IPS-18a (cell line): ENCODE results near the gene STOM.

Source experiments
- H3K27ac ChIP-seq: one replicate; pipeline ENCODE4 v1.5.1; 2013; ENCODE audit warnings: low read length
- H3K27me3 ChIP-seq: one replicate; pipeline ENCODE4 v1.6.1; 2013; ENCODE audit warnings: mild to moderate bottlenecking, low read length; ENCODE audit not compliant: control insufficient read depth, insufficient read depth
- H3K36me3 ChIP-seq: one replicate; pipeline ENCODE4 v1.6.1; 2013; ENCODE audit warnings: low read depth, low read length; ENCODE audit not compliant: control insufficient read depth
- H3K4me1 ChIP-seq: one replicate; pipeline ENCODE4 v1.6.1; 2013; ENCODE audit warnings: low read depth, low read length; ENCODE audit not compliant: control insufficient read depth
- H3K4me3 ChIP-seq: one replicate; pipeline ENCODE4 v1.5.1; 2013; ENCODE audit warnings: low read length
- H3K9ac ChIP-seq: one replicate; pipeline ENCODE4 v1.6.1; 2013; ENCODE audit warnings: mild to moderate bottlenecking, low read length, moderate library complexity
- H3K9me3 ChIP-seq: one replicate; pipeline ENCODE4 v1.6.1; 2013; ENCODE audit warnings: low read depth, low read length; ENCODE audit not compliant: control insufficient read depth

The STOM gene

DNA sequence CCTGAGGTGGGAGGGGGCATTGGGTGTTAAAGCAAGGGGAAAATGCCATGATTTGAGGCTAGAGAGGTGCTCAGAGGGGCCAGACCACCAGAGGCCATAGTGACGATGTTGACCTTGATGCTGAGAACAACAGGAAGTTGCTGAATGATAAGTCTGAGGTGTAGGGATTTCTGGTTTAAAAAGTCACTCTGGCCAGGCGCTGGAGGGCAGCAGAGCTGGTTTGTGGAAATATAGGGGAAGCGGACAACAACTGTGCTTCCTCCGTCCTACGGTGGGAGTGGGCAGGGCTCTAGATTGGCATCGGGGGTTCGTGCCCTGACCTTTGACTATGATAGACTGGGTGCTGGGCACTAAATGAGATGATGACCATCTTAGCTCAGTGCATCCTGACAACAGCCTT, 44.7 kb downstream of the STOM start:
- Histone ChIP-seq H3K9me3 (no peaks in the 10 kb centered on the region), H3K27me3 (no peaks in the 10 kb centered on the region), H3K4me1 (no peaks in the 10 kb centered on the region), H3K9ac (no peak overlapping the region), H3K4me3 (no peak overlapping the region), H3K27ac (no peak overlapping the region), H3K36me3 (peaks cover 32% of the 10 kb centered on the region)

DNA sequence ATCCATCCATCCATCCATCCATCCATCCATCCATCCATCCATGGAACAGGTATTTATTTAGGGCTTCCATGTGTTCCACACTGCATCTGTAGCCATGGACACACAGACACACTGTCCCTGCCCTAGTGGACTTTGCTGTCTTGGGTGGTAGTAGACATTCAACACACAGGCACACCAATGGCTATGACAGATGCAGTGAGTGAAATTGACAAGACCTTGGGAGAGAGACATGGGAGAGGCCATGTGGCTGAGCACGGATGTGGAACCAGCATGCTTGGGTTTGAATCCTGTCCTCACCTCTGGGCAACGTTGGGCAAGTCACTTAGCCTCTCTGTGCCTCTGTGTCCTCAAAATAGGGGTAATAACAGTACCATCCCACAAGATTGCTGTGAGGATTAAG, 45.3 kb downstream of the STOM start:
- Histone ChIP-seq H3K4me3 (no peak overlapping the region), H3K9me3 (no peaks in the 10 kb centered on the region), H3K4me1 (no peaks in the 10 kb centered on the region), H3K27me3 (no peaks in the 10 kb centered on the region), H3K9ac (no peak overlapping the region), H3K36me3 (peaks cover 27% of the 10 kb centered on the region), H3K27ac (no peak overlapping the region)

DNA sequence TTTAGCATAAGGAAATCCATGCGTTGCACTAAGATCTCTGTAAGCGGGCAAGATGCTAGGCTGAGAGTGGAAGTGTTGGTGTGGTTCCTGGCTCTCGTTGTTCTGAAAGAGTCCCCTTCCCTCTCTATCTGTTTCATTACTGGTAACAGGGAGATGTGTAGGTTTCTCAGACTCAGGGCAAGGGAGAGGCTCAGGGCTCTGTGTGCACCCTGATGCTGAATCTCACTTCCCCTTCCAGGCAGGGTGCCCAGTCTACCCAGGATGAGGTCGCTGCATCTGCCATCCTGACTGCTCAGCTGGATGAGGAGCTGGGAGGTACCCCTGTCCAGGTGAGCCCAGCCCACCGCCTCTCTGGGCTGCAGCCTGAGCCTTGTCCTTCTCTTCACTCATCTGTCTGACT, 45.7 kb downstream of the STOM start:
- Histone ChIP-seq H3K9me3 (no peaks in the 10 kb centered on the region), H3K27me3 (no peaks in the 10 kb centered on the region), H3K36me3 (peaks cover 23% of the 10 kb centered on the region), H3K4me1 (no peaks in the 10 kb centered on the region), H3K4me3 (no peak overlapping the region), H3K27ac (no peak overlapping the region), H3K9ac (no peak overlapping the region)

DNA sequence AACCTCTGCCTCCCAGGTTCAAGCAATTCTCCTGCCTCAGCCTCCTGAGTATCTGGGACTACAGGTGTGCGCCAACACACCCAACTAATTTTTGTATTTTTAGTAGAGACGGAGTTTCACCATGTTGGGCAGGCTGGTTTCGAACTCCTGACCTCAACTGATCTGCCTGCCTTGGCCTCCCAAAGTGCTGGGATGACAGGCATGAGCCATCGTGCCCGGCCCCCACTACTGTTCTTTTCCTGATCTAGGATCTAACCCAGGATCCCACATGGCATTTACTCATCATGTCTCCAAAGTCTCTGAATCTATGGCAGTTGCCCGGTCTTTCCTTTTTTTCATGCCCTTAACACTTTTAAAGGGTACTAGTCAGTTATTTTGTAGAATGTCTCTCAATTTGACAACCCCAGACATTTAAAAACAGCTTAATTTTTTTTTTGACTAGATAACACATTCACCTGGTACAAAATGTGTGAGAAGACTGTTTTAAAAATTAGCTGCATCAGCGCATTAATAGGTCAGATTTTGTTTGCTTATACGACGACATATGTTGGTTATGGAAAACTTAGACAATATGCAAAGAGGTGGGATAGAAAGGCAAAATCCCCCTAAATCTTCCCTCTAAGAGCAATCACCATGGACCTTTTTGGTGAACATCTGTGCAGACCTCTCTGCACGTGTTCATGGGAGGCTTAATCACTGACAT, 46.5 kb downstream of the STOM start:
- Histone ChIP-seq H3K36me3 (peaks cover 19% of the 10 kb centered on the region), H3K27me3 (no peaks in the 10 kb centered on the region), H3K4me3 (no peak overlapping the region), H3K4me1 (no peaks in the 10 kb centered on the region), H3K9me3 (no peaks in the 10 kb centered on the region), H3K27ac (no peak overlapping the region), H3K9ac (no peak overlapping the region)

DNA sequence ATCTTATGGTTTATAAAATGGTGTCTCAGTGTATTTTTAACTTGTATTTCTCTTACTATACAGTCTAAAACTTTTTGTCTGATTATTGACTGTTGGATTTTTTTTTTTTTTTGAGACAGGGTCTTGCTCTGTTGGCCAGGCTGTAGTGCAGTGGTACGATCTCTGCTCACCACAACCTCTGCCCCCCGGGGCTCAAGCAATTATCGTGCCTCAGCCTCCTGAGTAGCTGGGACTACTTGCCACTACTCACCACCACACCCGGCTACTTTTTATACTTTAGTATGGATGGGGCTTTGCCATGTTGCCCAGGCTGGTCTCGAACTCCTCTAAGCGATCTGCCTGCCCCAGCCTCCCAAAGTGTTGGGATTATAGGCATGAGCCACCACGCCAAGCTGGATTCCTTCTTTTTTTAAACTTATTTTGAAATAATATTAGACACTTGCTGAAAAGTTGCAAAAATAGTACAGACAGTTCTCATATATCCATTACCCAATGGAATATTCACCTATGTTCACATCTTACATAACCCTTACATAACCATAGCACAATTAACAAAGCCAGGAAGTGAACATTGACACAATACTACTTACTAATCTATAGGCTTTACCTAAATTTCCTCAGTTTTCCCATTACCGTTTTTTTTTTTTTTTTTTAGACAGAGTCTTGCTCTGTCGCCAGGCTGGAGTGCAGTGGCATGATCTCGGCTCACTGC, 47.2 kb downstream of the STOM start:
- Histone ChIP-seq H3K36me3 (peaks cover 19% of the 10 kb centered on the region), H3K9ac (no peak overlapping the region), H3K4me1 (no peaks in the 10 kb centered on the region), H3K27me3 (no peaks in the 10 kb centered on the region), H3K9me3 (no peaks in the 10 kb centered on the region), H3K27ac (no peak overlapping the region), H3K4me3 (no peak overlapping the region)

DNA sequence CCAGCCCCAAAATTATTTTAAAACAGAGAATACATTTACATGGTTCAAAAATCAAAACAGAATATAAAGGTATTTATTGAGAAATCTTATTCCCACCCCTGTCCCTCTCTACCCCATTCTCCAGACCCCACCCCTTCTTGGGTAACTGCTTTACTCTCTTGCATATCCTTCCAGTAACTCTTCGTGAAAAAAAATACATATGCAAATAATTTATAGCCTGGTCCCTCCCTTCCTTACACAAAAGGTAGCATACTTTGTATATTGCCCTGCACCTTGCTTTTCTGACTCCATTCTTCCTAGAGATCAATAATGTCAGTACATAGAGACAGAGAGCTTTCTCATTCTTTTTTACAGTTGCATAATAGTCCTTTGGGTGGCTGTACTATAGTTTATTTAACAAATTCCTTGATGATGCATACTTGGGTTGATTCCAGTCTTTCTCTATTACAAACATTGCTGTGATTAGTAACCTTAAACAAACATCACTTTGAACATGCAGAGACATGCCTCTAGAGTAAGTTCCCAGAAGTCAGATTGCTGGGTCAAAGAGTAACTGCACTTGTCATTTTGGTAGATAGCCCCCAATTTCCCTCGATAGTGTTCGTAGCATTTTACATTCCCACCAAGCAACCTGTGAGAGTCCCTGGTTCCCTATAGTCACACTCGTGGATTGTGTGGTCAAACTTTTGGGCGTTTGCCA, 47.9 kb downstream of the STOM start:
- Histone ChIP-seq H3K27ac (no peak overlapping the region), H3K4me1 (no peaks in the 10 kb centered on the region), H3K4me3 (no peak overlapping the region), H3K36me3 (peaks cover 25% of the 10 kb centered on the region), H3K27me3 (no peaks in the 10 kb centered on the region), H3K9ac (no peak overlapping the region), H3K9me3 (no peaks in the 10 kb centered on the region)

DNA sequence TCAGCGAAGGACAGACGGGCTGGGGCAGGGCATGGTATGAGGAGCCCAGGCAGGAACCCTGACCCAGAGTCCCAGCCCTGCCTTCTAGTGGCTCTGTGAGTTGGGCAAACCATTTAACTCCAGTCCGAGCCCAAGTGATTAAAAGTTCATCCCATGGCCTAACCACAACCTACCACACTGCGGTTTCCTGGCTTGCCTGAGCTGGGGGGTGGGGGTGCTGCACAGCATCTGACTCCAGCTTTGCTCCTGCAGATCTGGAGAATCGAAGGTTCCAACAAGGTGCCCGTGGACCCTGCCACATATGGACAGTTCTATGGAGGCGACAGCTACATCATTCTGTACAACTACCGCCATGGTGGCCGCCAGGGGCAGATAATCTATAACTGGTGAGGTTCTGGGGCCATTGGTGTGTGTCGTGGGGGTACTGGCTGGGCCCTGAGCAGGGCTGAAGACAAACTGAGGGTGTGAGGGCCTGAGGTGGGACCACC, 49.0 kb downstream of the STOM start:
- H3K9me3 ChIP-seq = no peaks in the 10 kb centered on the region
- no peak overlapping the region for H3K4me3 ChIP-seq
- H3K4me1 ChIP-seq = no peaks in the 10 kb centered on the region
- H3K36me3 ChIP-seq = peaks cover 22% of the 10 kb centered on the region
- H3K27ac ChIP-seq = no peak overlapping the region
- no peak overlapping the region for H3K9ac ChIP-seq
- H3K27me3 ChIP-seq = no peaks in the 10 kb centered on the region

DNA sequence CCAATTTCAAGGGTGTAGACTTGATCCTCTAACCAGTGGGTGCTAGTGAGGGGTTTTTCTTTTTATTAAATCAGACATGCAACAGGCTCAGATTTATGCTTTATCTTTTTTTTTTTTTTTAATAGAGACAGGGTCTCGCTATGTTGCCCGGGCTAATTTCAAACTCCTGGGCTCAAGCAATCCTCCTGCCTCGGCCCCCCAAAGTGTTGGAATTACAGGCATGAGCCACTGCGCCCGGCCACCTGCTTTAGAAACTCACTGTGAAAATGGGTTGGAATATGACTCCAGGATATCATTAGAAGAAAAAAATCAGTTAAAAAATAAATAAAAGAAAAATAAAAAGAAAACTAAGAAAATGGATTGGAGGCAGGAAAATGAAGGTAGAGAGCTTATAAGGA, 50.7 kb downstream of the STOM start:
- Histone ChIP-seq H3K27me3 (no peaks in the 10 kb centered on the region), H3K36me3 (peaks cover 16% of the 10 kb centered on the region), H3K9ac (no peak overlapping the region), H3K4me3 (no peak overlapping the region), H3K4me1 (no peaks in the 10 kb centered on the region), H3K9me3 (no peaks in the 10 kb centered on the region), H3K27ac (no peak overlapping the region)

DNA sequence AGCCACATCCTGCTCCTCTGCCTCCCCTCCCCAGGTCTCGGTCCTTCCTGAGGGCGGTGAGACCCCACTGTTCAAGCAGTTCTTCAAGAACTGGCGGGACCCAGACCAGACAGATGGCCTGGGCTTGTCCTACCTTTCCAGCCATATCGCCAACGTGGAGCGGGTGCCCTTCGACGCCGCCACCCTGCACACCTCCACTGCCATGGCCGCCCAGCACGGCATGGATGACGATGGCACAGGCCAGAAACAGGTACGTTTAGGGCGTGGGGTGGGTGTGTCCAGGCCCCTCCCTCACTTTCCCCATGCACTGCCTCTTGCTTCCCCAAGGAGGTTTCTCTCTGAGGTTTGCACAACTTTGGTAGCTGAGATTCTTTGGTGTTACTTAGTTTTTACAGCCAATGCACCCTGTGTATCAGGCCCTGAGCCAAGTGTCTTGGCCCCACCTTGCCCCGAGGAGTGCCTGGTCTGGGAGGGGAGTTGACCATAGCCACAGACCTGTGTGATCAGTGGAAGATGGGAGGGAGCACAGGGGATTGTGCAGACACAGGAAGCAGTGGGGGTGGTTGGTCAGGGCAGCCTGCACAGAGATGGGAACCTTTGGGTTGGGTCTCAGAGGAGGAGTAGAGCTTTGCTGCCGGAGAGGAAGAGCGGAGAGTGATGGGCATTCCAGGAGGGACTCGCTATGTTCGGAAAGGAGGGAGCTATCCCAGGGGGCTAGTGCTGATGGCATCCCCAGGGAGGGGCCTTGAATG, 51.2 kb downstream of the STOM start:
- Histone ChIP-seq H3K9me3 (no peaks in the 10 kb centered on the region), H3K9ac (no peak overlapping the region), H3K27me3 (no peaks in the 10 kb centered on the region), H3K36me3 (peaks cover 15% of the 10 kb centered on the region), H3K27ac (no peak overlapping the region), H3K4me1 (no peaks in the 10 kb centered on the region), H3K4me3 (no peak overlapping the region)

DNA sequence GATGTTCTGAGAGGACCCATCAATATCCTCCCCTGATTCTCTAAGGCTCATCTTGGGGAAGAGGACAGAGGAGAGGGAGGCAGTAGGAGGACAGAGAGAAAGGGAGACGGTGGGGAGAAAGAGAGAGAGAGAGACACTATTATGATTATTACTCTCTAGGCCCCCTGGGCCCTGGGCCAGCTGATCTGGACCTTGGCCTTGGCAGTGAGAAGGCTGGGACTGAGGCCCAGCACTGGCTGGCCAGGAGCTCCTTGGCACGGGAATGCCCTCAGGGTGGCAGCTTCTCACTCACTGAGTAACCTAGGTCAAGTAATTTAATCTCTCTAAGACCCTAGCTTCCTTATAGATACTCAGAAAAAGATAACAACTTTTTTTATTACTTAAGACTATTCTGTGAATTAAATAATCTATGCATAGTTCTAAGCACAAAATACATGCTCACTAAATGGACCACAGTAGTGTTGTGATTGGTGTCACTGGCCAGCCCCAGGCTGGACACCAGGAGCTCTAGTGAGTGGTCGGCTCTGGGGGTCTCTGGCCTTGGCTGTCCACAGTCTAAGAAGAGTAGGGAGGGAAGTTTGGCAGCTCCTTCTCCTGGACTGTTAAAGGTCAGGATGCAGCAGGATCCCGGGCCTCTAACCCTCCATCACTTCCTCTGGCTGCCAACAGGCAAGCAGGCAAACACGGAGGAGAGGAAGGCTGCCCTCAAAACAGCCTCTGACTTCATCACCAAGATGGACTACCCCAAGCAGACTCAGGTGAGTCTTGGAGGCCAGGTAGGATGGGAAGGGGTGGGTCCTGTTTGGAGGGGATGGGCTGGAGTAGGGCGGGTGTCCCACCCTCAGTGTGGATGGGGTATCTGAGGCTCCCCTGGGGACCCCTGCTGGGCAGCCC, 52.1 kb downstream of the STOM start:
- Histone ChIP-seq H3K9ac (no peak overlapping the region), H3K27ac (no peak overlapping the region), H3K36me3 (peaks cover 16% of the 10 kb centered on the region), H3K27me3 (no peaks in the 10 kb centered on the region), H3K9me3 (no peaks in the 10 kb centered on the region), H3K4me3 (no peak overlapping the region), H3K4me1 (no peaks in the 10 kb centered on the region)
